SKM-1 treated with dmso at 0.1 percent for 144 hours (cell line): ENCODE data around the gene AKR7A2.

Source experiments
- DNase-seq: peaks from one replicate; lab custom pipeline; 2025; ENCODE audit not compliant: unreplicated experiment; lab: John Stamatoyannopoulos, UW

Gene AKR7A2

DNA sequence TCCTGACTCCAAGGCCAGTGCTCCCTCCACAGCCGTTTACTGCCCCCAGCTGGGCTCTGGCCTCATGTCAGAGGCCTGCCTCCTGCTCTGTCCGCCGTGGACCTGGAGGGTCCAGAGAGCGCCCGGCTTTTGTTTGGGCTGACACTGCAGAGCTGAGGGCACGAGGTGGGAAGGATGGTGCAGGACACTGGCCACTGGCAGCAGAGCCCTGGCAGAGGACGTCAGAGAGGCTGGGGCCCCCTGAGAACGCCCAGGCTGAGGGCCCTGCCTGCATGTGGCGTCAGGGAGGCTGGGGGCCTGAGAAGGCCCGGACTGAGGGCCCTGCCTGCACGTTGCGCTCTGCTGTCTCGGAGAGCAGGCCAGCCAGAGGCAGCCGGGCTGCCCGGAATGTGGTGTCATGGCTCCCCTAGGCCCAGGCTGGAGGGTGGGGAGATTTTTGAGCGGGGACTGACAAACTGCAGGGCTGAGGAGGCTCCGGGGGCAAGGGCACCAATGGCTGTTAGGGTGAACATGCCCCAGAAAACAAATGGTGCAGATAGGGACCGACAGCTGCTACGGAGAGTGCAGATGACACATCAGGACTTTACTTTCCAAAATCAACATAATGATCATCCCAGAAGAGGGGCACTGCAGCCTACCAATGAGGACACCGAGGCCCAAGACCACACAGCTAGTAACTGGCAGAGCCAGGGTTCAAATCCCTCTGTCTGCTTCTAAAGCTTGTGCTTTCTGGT is 31.8 kb upstream of the AKR7A2 start:
- DNase-seq = no peak

- no peak for DNase-seq
Measured at GRCh38 chr1:19342894-19343616, 31.1 kb upstream of the AKR7A2 start.

DNA sequence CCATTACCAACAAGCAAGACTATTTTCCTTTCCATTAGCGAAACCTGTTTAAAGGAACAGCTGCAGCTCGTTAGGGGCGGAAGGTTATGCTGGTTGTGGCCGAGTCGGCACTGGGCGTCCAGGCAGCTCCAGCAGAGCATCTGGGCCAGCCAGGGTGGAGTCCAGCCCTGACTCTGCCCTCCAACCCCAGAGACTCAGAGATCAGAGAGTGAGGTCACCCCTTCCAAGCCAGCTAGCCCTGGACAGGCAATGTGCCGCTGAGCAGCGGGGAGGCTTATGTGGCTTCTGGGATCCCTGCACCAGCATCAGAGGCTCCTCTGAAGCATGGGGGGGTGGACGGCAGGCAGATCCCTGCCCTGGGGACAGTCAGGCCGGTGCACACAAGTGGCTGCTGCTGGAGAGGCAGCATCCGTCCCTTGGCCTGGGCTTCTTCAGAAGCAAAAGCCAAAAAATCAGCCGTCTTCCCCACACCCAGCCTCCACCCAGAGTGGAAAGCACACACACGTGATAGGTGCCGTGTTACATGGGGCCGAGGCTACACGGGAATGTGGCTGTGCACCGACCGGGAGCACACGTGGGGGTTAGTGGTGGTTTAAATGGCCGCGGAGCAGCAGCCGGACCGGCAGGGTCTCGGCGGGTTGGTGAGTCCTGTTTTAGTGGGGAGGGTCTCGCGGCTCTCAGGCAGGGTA is 30.3 kb upstream of the AKR7A2 start:
- DNase-seq = no peak

DNA sequence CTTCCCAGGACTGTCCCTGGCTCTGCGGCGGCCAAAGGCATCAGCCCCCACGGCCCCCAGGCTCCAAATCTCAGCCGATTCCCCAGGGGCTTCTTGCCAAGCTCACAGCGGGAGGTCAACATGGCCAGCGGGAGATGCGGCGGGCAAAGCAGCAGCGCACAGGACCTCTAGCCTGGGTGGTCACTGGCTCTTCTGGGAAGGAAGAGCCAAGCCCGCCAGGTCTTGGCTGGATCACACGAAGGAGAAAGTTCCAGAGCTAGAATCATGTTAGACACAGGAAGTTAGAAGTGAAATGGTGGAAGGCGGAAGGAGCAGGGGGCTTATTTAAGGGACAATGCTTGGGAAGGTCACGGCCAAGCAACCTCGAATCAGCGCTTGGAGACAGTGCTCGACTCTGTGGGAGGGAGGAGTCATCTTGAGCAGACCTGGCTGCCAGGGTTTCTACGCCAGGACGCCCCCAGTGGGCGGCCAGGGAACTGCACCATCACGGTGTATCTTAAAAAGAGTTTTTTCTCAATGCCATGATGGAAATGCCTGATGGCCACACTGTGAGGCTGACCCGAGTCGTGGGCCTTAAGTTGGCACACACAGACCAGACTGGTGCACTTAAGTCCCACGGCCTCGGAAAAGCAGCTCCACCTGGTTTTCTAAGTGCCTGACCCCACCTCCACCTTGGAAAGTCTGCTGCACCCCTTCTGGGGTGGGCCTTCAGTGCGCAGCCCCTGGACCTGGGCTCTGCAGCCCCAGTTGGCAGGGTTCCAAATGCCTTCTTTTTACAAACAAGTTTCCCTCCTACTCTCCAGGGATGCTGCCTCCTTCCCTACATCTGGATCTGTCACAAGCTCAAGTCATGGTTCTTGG is 29.5 kb upstream of the AKR7A2 start:
- peak; percentile 73 for DNase-seq

DNA sequence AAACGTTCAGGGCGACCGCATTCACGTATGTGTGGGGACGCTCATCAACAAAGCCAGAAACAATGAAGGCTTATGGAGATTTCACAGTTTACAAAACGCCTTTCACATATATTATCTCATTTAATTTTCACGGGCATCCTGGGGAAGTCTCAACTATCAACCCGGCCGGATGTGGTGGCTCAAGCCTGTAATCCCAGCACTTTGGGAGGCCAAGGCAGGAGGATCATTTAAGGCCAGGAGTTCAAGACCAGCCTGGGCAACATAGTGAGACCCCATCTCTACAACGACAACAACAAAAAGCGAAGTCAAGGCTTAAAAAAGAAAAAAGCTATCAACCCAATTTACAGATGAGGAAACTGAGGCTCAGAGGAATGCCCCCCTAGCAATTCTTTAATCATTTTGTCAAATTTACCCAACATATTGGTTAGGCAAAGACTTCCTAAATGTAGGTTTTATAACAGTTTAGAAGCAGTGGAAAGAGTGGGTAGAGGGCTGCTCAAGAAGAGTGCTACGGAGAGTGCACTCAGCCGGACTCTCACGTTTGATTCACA is 28.5 kb upstream of the AKR7A2 start:
- no peak for DNase-seq

DNA sequence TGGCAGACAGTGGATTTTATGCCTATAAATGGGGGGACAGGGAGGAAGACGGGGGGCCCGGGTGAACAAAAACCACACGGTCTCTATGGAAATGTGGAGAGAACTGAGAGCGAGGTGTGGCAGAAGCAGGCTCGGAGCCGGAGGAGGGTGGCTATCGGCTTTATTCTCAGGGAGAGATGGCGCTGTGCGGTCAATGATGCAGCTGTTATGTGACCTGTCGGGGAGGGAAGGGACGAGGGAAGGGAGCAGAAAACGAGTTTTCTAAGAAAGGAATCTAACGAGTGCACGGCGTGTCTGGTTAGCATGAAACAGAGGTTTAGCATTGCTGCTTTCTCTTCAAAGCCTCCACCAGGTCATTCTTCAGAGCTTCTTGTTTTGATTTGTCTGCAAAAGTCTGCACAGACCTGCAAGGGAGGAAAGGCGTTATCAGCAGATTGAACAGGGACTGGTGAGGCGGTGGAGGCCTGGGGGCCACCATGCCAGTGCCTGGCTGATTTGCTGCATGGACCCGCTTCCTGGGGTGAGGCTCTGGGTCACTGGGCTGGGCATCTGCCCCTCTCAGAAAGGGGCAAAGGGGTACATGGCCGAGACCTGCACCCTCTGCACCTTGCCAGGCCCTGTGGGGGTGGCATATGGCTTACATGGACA is 27.4 kb upstream of the AKR7A2 start:
- no peak for DNase-seq

GRCh38 chr1:19338323-19338762 is 26.4 kb upstream of the AKR7A2 start:
- DNase-seq = no peak

GRCh38 chr1:19337289-19337688 is 25.3 kb upstream of the AKR7A2 start:
- DNase-seq = no peak

GRCh38 chr1:19336543-19336942 is 24.6 kb upstream of the AKR7A2 start:
- DNase-seq = no peak

- no peak for DNase-seq
Measured at GRCh38 chr1:19333587-19334354, 21.8 kb upstream of the AKR7A2 start.

- DNase-seq = no peak
Measured at GRCh38 chr1:19332832-19333231, 20.9 kb upstream of the AKR7A2 start.

GRCh38 chr1:19331262-19331878 is 19.4 kb upstream of the AKR7A2 start:
- DNase-seq = no peak

DNA sequence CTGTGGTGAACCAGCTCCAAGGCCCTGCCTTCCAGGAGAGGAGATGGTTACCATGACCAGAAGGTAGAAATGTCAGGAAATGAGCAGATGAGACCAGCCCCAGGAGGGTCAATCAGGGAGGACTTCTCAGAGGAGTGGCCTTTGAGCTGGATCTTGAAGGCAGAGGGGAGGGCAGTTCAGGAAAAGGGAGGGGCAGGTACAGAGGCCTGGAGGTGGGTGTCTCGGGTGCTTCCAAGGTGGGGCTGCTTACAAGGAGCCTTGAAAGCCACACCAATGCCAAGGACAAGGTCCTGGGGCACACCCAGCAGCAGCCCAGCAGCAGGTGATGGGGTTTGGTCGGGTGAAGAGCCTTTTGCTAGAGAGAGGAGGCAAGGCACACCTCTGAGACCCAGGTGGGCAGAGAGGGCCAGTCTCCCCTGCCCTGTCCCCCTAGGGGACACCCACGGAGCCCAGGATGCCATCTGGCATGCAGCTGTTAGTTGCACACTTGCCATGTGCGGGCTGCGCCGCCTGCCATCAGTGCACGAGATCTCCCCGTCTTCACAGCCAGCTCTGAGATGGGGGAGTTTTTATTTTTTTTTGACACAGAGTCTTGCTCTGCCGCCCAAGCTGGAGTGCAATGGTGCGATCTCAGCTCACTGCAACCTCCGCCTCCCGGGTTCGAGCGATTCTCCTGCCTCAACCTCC is 18.6 kb upstream of the AKR7A2 start:
- DNase-seq = no peak

GRCh38 chr1:19329611-19330010 is 17.7 kb upstream of the AKR7A2 start:
- no peak for DNase-seq

- no peak for DNase-seq
Measured at GRCh38 chr1:19329188-19329587, 17.2 kb upstream of the AKR7A2 start.

- DNase-seq = no peak
Measured at GRCh38 chr1:19328486-19328885, 16.5 kb upstream of the AKR7A2 start.

GRCh38 chr1:19327736-19328135 is 15.8 kb upstream of the AKR7A2 start:
- no peak for DNase-seq

DNA sequence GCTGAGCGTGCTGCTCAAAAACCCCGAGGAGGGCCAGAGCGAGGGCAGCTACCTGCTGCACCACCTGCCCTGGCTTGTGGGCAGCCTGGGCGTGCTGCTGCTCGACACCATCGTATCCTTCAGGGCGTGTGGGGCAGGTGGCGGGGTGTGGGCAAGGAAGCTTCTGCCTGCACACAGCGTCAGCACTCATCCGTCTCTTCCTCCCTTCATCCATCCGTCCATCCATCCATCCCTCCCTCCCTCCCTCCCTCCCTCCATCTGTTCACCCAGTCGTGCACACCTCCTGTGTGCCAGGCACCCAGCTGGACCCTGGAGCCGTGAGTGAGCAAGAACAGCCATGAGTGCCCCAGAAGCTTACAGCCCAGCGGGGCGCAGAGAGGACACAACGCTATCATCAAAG is 15.4 kb upstream of the AKR7A2 start:
- DNase-seq = no peak

GRCh38 chr1:19326748-19327065 is 14.8 kb upstream of the AKR7A2 start:
- no peak for DNase-seq
